Upper lobe of right lung (tissue), 1 donor: ENCODE data around the gene ZNF618. TPM values are rescaled to one million over a fixed set of nuclear protein-coding genes. Genes with fewer than 3 reads are reported as not detected.

Experiments used
- ATAC-seq: fragments of 200-7000 bp; cut with Tn5 transposase; one replicate; pipeline ENCODE4 v1.9.1; 2020; ENCODE audit warnings: mild to moderate bottlenecking, moderate library complexity
- DNase-seq: peaks from one replicate; pipeline ENCODE4 v3.0.0-alpha.2; 2020
- H3K27ac ChIP-seq: fragments of 200-600 bp; one replicate; pipeline ENCODE4 v1.8.0; 2022
- H3K27me3 ChIP-seq: fragments of 200-600 bp; one replicate; pipeline ENCODE4 v1.8.0; 2022; ENCODE audit warnings: mild to moderate bottlenecking
- H3K36me3 ChIP-seq: fragments of 200-600 bp; one replicate; pipeline ENCODE4 v1.8.0; 2022
- H3K4me1 ChIP-seq: fragments of 200-600 bp; one replicate; pipeline ENCODE4 v1.8.0; 2022
- H3K4me3 ChIP-seq: fragments of 200-600 bp; one replicate; pipeline ENCODE4 v1.8.0; 2022; ENCODE audit warnings: mild to moderate bottlenecking
- H3K9me3 ChIP-seq: fragments of 200-600 bp; one replicate; pipeline ENCODE4 v1.8.0; 2022
- CTCF ChIP-seq: fragments of 200-600 bp; IDR thresholded peaks from one replicate; pipeline ENCODE4 v1.8.0; 2022; ENCODE audit warnings: antibody characterized with exemption
- intact Hi-C: fragments of 100-400 bp; cut with DNase I; formaldehyde crosslinking; loops from one replicate; pipeline ENCODE4 v1.11.0; 2022
- total RNA-seq: library from RNA; stranded (reverse); fragmentation: NEBNext Ultra II Directional; extraction: Animal tissue kit (Norgen Biotek cat#: 25700); gene quantifications from one replicate; pipeline ENCODE4 v1.2.1, GENCODE V29; 2021
- donor health status: DM: no; HTN: yes; CAD: no; lungs with severe emphysema.

Gene ZNF618
- total RNA-seq, 1 donor from 2014 or later, result 9.8 TPM

- H3K4me3 ChIP-seq, result no peak overlapping the region
- ATAC-seq, result no peak
- no peaks in the 10 kb centered on the region for H3K36me3 ChIP-seq
- DNase-seq, result no peak
- H3K9me3 ChIP-seq, result no peaks in the 10 kb centered on the region
- no peak overlapping the region for H3K27ac ChIP-seq
- no peaks in the 10 kb centered on the region for H3K4me1 ChIP-seq
- H3K27me3 ChIP-seq, result no peaks in the 10 kb centered on the region
- intact Hi-C loops, result no loop called here
- TF ChIP-seq CTCF, result no peak
These were observed 44.8 kb downstream of the ZNF618 start for GRCh38 chr9:113920872-113921271.

- no peaks in the 10 kb centered on the region for H3K4me1 ChIP-seq
- DNase-seq (no peak), ATAC-seq (no peak)
- no peaks in the 10 kb centered on the region for H3K27me3 ChIP-seq
- no peaks in the 10 kb centered on the region for H3K9me3 ChIP-seq
- H3K36me3 ChIP-seq, result no peaks in the 10 kb centered on the region
- H3K4me3 ChIP-seq, result no peak overlapping the region
- TF ChIP-seq CTCF, result no peak
- intact Hi-C loops, result no loop called here
- no peak overlapping the region for H3K27ac ChIP-seq
These were observed 45.4 kb downstream of the ZNF618 start for GRCh38 chr9:113921396-113921925.

GRCh38 chr9:113922160-113922559, 46.1 kb downstream of the ZNF618 start:
- H3K4me1 ChIP-seq, result no peaks in the 10 kb centered on the region
- DNase-seq (no peak), ATAC-seq (no peak)
- intact Hi-C loops, result no loop called here
- TF ChIP-seq CTCF, result no peak
- H3K36me3 ChIP-seq, result no peaks in the 10 kb centered on the region
- H3K9me3 ChIP-seq, result no peaks in the 10 kb centered on the region
- H3K27ac ChIP-seq, result no peak overlapping the region
- no peak overlapping the region for H3K4me3 ChIP-seq
- no peaks in the 10 kb centered on the region for H3K27me3 ChIP-seq

GRCh38 chr9:113926211-113926610, 50.1 kb downstream of the ZNF618 start:
- intact Hi-C loops, result no loop called here
- DNase-seq (no peak), ATAC-seq (no peak)
- TF ChIP-seq CTCF, result no peak
- Histone ChIP-seq H3K36me3 (no peaks in the 10 kb centered on the region), H3K4me3 (no peak overlapping the region), H3K27ac (no peak overlapping the region), H3K9me3 (peaks cover 7% of the 10 kb centered on the region), H3K4me1 (peaks cover 12% of the 10 kb centered on the region), H3K27me3 (no peaks in the 10 kb centered on the region)

GRCh38 chr9:113927277-113927676, 51.2 kb downstream of the ZNF618 start:
- Histone ChIP-seq H3K9me3 (peaks cover 7% of the 10 kb centered on the region), H3K4me3 (no peak overlapping the region), H3K4me1 (peaks cover 12% of the 10 kb centered on the region), H3K27me3 (no peaks in the 10 kb centered on the region), H3K27ac (no peak overlapping the region), H3K36me3 (no peaks in the 10 kb centered on the region)
- no peak for TF ChIP-seq CTCF
- ATAC-seq (no peak), DNase-seq (no peak)
- intact Hi-C loops, result no loop called here

- ATAC-seq, result no peak
- H3K27me3 ChIP-seq, result no peaks in the 10 kb centered on the region
- no peak overlapping the region for H3K4me3 ChIP-seq
- peaks cover 7% of the 10 kb centered on the region for H3K9me3 ChIP-seq
- DNase-seq, result no peak
- H3K27ac ChIP-seq, result no peak overlapping the region
- intact Hi-C loops, result no loop called here
- no peaks in the 10 kb centered on the region for H3K36me3 ChIP-seq
- peaks cover 12% of the 10 kb centered on the region for H3K4me1 ChIP-seq
- no peak for TF ChIP-seq CTCF
These were observed 52.2 kb downstream of the ZNF618 start for GRCh38 chr9:113928269-113928668.
